Endodermal cell (in vitro differentiated cells): ENCODE results near the gene HAPLN3. TPM values are rescaled to one million over a fixed set of nuclear protein-coding genes. Genes with fewer than 3 reads are reported as not detected.
A peak's percentile ranks its signal among the peaks of the same experiment; 100 is the strongest.

Source experiments
- DNase-seq: peaks from one replicate; pipeline ENCODE4 v3.0.0-alpha.2; 2017
- H3K27ac ChIP-seq: 2 replicates; pipeline ENCODE4 v1.5.1; 2013; ENCODE audit warnings: mild to moderate bottlenecking, low read depth, low read length, moderate library complexity
- H3K27me3 ChIP-seq: 2 replicates; pipeline ENCODE4 v1.6.1; 2013; ENCODE audit warnings: mild to moderate bottlenecking, low read length, moderate library complexity; ENCODE audit not compliant: insufficient read depth, control insufficient read depth, poor library complexity, severe bottlenecking
- H3K36me3 ChIP-seq: 2 replicates; pipeline ENCODE4 v1.7.0; 2013; ENCODE audit warnings: mild to moderate bottlenecking, low read length, moderate library complexity; ENCODE audit not compliant: control insufficient read depth, insufficient read depth
- H3K4me1 ChIP-seq: one replicate; pipeline ENCODE4 v1.7.0; 2013; ENCODE audit warnings: low read length; ENCODE audit not compliant: control insufficient read depth, insufficient read depth
- H3K4me3 ChIP-seq: 2 replicates; pipeline ENCODE4 v1.5.1; 2013; ENCODE audit warnings: mild to moderate bottlenecking, low read length, moderate library complexity
- H3K9ac ChIP-seq: 2 replicates; pipeline ENCODE4 v1.6.1; 2013; ENCODE audit warnings: mild to moderate bottlenecking, low read length, moderate library complexity; ENCODE audit not compliant: poor library complexity, severe bottlenecking; ENCODE audit errors: extremely low read depth
- H3K9me3 ChIP-seq: 2 replicates; pipeline ENCODE4 v1.6.1; 2013; ENCODE audit warnings: mild to moderate bottlenecking, low read length, moderate library complexity; ENCODE audit not compliant: control insufficient read depth
- H3K27ac Mint-ChIP-seq: 2 replicates; pipeline ENCODE4 v1.8.0; 2020; ENCODE audit warnings: mixed read lengths
- H3K27me3 Mint-ChIP-seq: 2 replicates; pipeline ENCODE4 v1.8.0; 2021; ENCODE audit warnings: mild to moderate bottlenecking, mixed read lengths; ENCODE audit not compliant: insufficient read depth
- H3K36me3 Mint-ChIP-seq: 2 replicates; pipeline ENCODE4 v1.8.0; 2020; ENCODE audit warnings: low read depth, mixed read lengths
- H3K4me1 Mint-ChIP-seq: 2 replicates; pipeline ENCODE4 v1.8.0; 2020; ENCODE audit warnings: mixed read lengths
- H3K4me3 Mint-ChIP-seq: 2 replicates; pipeline ENCODE4 v1.8.0; 2020; ENCODE audit warnings: mild to moderate bottlenecking, moderate library complexity, mixed read lengths
- H3K9me3 Mint-ChIP-seq: 2 replicates; pipeline ENCODE4 v1.8.0; 2020; ENCODE audit warnings: mild to moderate bottlenecking, mixed read lengths
- WGBS, 2 experiments: methylation state at CpG; one replicate each; pipeline versions ENCODE4 v1.1.5 to v1.1.7; 2013; ENCODE audit warnings: missing lambda C conversion rate in 2 of 2, mixed read lengths in 1 of 2; ENCODE audit not compliant: insufficient coverage in 1 of 2, insufficient read length in 1 of 2; 5-methylcytosine and 5-hydroxymethylcytosine counted together
- total RNA-seq, 2 donors: library from RNA; stranded (reverse); fragmentation: NEBNext Ultra II Directional in 1 of 2; extraction: Animal tissue kit (Norgen Biotek cat#: 25700) in 1 of 2; gene quantifications; 2 replicates in 1 of 2; 3 replicates in 1 of 2; pipeline ENCODE4 v1.2.1, GENCODE V29; 2021
- TF ChIP-seq, protein P1 (sequence below): fragments of 200-600 bp; sonication (generic); conservative IDR thresholded peaks from 2 replicates; pipeline ENCODE4 v1.5.0; 2021; ENCODE audit warnings: antibody characterized with exemption, mild to moderate bottlenecking

Gene HAPLN3
- total RNA-seq, 2 donors from 2014 or later = 5.8 to 15.6 TPM

DNA sequence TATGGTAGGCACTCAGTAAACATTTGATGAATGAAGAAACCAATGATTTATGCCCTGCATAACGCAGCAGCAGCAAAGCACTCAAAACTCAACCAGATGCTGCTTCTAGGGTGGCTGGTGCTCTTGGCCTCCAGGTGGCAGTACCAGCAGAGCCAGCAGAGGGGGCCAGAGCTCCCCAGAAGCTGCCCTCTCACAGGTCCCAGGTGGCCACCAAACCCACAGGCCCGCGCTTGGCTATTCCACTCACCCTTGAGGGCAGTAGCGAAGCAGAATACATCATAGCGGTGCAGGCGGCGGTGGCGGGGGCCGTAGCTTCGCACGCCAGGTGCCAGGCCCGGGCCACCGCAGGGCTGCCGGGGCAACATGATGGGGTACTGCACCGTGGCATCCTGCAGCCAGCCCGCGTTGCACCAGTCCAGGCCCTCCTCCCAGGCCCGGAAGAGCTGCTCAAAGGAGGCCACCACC lies 16.6 kb downstream of the HAPLN3 start:
- no peak overlapping the region for H3K4me3 Mint-ChIP-seq

DNA sequence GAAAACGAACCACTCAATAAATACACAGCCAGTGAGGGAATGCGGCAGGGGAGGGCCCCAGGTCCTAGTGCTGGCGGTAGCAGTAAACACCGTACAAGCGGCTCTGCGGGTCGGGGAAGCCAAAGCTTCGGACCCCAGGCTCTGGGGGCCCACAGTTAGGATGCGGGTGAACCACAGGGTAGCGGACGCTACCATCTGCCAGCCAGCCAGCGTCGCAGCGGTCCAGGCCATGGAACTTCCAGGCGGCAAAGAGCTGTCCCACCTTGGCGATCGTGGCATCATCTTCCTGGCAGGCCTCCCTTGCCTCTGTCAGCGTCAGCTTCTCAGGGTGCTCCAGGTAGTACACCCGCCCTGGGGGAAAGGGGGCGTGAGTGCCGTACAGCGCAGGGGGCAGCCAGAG lies 17.4 kb downstream of the HAPLN3 start:
- WGBS, 2 experiments = 94 to 99% methylated on average over 20 to 22 of the region's 22 CpGs
- Mint-ChIP-seq H3K4me3 (no peak overlapping the region), H3K27me3 (peaks cover 2% of the 10 kb centered on the region), H3K9me3 (no peaks in the 10 kb centered on the region), H3K4me1 (no peaks in the 10 kb centered on the region), H3K27ac (no peak overlapping the region), H3K36me3 (no peaks in the 10 kb centered on the region)
- Histone ChIP-seq H3K27me3 (no peaks in the 10 kb centered on the region), H3K36me3 (no peaks in the 10 kb centered on the region), H3K4me1 (no peaks in the 10 kb centered on the region), H3K27ac (no peak overlapping the region), H3K9ac (no peak overlapping the region), H3K4me3 (no peak overlapping the region), H3K9me3 (no peaks in the 10 kb centered on the region)
- TF ChIP-seq, protein P1, sequence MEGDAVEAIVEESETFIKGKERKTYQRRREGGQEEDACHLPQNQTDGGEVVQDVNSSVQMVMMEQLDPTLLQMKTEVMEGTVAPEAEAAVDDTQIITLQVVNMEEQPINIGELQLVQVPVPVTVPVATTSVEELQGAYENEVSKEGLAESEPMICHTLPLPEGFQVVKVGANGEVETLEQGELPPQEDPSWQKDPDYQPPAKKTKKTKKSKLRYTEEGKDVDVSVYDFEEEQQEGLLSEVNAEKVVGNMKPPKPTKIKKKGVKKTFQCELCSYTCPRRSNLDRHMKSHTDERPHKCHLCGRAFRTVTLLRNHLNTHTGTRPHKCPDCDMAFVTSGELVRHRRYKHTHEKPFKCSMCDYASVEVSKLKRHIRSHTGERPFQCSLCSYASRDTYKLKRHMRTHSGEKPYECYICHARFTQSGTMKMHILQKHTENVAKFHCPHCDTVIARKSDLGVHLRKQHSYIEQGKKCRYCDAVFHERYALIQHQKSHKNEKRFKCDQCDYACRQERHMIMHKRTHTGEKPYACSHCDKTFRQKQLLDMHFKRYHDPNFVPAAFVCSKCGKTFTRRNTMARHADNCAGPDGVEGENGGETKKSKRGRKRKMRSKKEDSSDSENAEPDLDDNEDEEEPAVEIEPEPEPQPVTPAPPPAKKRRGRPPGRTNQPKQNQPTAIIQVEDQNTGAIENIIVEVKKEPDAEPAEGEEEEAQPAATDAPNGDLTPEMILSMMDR = no peak
- DNase-seq = no peak

More for the DNA sequence above, 16.6 kb downstream of the HAPLN3 start:
- Histone ChIP-seq H3K36me3 (no peaks in the 10 kb centered on the region), H3K27ac (no peak overlapping the region), H3K4me3 (no peak overlapping the region), H3K9ac (no peak overlapping the region), H3K27me3 (no peaks in the 10 kb centered on the region), H3K4me1 (no peaks in the 10 kb centered on the region), H3K9me3 (no peaks in the 10 kb centered on the region)
- Mint-ChIP-seq H3K27ac (no peak overlapping the region), H3K4me1 (no peaks in the 10 kb centered on the region), H3K27me3 (peaks cover 2% of the 10 kb centered on the region), H3K36me3 (no peaks in the 10 kb centered on the region), H3K9me3 (no peaks in the 10 kb centered on the region)
- peak; percentile 95 for DNase-seq
- TF ChIP-seq, protein P1 = peak; percentile 90
- 77 to 78% methylated on average over 14 to 18 of the region's 18 CpGs for WGBS, 2 experiments

DNA sequence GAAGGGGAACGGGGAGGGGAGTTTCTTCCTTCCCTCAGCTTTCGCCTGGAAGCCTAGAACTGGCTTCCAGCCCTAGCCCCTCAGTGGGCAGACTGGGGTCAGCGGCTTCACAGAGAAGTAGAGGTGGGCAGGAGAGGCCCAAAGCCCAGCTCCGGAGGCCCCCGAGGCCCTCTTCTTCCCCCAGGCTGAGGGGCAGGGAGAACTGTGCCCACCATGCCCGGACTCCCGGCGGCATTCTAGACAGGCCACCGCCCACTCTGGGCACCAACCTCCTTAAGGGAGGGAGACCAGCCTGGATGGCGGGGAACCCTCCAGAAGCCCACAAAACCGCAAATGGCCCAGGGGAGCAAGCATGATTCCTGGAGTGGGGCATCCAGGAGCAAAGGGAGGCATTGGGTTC lies 17.9 kb downstream of the HAPLN3 start:
- Histone ChIP-seq H3K36me3 (no peaks in the 10 kb centered on the region), H3K27ac (no peak overlapping the region), H3K4me1 (no peaks in the 10 kb centered on the region), H3K27me3 (no peaks in the 10 kb centered on the region), H3K9me3 (no peaks in the 10 kb centered on the region), H3K4me3 (no peak overlapping the region), H3K9ac (no peak overlapping the region)
- TF ChIP-seq, protein P1 = no peak
- no peak overlapping the region for H3K27ac Mint-ChIP-seq
- H3K27me3 Mint-ChIP-seq = peaks cover 7% of the 10 kb centered on the region
- H3K4me1 Mint-ChIP-seq = no peaks in the 10 kb centered on the region
- DNase-seq = no peak
- WGBS, 2 experiments = 87 to 92% methylated on average over 9 to 11 of the region's 11 CpGs
- H3K36me3 Mint-ChIP-seq = no peaks in the 10 kb centered on the region
- H3K4me3 Mint-ChIP-seq = no peak overlapping the region
- H3K9me3 Mint-ChIP-seq = no peaks in the 10 kb centered on the region
